GM19193 (cell line): ENCODE results near the gene MEGF9.

Experiments
- POLR2A ChIP-seq: IDR thresholded peaks from 4 replicates; pipeline ENCODE4 v1.6.1; 2011; ENCODE audit not compliant: insufficient read depth, insufficient read length; ENCODE audit errors: extremely low read depth

MEGF9 gene

DNA sequence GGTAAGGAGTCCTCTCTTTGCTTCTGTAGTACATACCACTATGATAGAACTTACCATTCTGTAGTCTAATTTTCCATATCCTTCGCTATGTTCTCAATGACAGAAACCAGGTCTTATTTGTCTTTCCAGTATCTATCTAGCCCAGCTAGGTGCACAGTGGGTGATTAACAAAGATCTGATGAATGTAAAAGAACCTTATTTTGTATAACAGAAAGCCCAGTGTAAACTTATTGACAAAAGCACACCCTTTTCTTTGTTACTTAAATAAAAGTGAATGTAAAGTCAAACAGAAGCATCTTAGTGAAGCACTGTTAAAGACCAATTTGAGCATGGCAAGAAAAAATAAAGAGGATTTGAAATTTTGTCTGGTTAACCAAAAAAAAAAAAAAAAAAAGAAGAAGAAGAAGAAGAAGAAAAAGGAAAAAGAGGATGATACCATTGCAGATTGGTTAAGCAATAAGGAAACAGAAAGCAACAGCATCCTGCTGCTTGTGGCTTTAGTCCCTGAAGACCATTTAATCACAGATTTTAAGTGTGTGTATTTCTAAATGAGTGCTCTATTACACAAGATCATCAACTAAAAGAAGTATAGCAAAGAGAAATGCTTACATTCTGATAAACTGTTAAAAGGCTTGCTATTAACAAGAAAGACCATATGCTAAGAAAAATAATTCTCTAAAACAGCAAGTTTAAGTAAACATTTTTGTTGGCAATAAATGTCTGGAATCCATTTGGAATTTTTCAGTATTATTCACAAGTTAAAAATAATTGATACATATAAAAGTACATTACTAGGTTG is 21.2 kb downstream of the MEGF9 start:
- no peak for TF ChIP-seq POLR2A

DNA sequence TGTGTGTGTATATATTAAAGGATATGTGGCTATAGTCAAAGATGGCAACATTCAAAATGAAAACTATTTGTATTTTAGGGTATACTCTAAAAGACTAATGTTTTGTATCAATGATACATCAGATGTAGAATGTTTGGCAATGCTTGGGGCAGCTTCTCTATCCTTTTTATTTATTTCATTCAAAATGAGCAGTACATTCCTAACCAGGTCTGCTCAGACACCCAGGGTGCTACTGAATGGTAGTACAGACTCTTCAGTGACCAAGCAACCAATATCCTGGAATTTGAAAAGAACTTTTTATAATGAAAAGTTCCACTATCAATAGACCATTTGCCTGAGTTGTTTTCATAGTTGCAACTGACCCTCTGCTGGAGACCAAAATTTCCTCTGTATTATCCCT is 23.9 kb downstream of the MEGF9 start:
- TF ChIP-seq POLR2A, result no peak

DNA sequence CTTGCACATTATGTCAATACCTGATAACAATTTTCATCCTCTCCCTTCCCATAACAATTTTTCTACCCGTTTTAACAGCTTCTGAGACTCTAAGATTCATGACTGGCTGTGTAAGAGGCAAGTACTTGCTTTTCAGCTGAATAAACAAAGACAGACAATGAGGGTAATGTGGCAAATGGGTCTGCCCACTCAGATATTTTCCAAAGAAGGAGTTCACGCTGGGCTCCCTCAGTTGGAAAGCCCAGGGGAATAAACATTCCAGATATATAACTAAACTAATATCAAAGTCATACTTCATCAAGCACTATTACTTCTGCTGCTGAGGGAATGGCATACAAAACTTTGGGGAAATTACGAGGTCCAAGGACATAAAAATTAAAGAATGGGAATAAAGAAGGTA is 24.4 kb downstream of the MEGF9 start:
- no peak for TF ChIP-seq POLR2A

DNA sequence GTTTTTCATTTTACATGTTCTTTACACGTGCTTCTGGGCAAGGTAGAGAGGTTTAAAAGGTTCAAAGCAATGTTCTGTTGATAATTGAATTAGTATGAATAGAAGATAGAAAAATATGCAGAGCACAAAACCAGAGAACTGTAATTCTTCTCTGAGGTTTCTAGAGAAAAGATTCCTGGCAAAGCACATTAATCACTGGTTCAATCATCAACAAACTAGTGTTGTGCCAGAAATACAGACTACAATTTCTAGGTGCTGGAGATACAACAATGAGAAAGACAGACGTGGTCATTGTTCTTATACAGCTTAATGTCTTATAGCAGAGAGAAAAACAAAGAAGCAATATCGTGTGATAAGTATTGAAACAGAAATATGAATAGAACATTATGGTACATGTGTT is 25.5 kb downstream of the MEGF9 start:
- no peak for TF ChIP-seq POLR2A

DNA sequence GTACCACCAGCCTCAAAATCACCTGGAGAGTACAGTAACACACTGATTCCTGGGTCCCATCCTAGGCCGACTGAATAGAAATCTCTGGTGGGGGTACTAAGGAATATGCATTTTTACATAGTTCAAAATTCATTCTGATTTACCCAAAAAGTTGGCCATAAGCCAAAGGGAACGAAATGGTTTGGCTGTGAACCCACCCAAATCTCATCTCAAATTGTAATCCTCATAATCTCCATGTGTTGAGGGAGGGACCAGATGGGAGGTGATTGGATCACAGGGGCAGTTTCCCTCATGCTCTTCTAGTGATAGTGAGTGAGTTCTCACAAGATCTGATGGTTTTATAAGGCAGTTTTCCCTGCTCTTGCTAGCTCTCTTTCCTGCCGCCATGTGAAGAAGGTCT is 31.1 kb downstream of the MEGF9 start:
- TF ChIP-seq POLR2A, result no peak

DNA sequence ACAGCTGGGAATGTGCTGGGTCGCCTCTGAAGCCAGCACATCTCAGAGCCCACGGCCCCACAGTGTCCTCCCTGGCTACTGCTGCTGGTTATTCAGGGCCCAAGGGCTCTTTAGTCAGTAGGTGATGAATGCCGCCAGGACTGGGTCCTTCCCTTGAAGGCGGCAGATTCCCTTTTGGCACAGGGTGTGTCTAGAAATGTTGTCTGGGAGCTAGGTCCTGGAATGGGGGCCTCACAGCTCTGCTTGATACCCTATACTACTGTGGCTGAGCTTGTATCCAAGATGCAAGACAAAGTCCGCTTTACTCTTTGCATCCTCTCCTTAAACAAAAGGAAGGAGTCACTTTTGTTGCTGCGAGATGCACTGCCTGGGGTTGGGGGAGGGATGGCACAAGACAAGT is 33.1 kb downstream of the MEGF9 start:
- no peak for TF ChIP-seq POLR2A

DNA sequence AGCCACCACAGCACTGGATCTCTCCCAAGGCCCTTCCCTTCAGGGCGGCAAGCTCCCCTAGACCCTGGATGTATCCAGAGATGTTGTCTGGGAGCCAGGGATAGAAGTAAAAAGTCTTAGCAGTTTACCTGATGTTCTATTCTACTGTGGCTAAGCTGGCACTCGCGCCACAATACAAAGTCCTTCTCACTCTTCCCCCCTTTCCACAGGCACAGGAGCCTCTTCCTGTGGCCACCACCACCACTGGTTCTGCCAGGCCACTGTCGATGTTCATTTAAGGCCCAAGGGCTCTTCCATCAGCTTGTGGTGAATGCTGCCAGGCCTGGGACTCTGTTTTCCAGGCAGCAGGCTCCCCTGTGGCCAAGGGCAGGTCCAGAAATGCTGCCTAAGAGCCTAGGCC is 33.7 kb downstream of the MEGF9 start:
- TF ChIP-seq POLR2A, result no peak

DNA sequence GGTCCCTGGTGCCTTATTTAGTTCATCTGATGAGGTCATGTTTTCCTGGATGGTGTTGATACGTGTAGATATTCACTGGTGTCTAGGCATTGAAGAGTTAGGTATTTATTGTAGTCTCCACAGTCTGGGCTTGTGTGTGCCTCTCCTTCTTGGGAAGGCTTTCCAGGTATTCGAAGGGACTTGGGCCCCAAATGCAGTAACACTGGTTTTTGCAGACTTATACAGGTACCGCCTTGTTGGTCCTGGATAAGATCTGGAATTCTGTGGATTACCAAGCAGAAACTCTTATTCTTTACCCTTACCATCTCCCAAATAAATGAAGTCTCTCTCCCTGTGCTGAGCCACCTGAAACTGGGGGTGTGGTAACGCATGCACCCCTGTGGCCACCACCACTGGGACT is 34.1 kb downstream of the MEGF9 start:
- TF ChIP-seq POLR2A, result no peak

DNA sequence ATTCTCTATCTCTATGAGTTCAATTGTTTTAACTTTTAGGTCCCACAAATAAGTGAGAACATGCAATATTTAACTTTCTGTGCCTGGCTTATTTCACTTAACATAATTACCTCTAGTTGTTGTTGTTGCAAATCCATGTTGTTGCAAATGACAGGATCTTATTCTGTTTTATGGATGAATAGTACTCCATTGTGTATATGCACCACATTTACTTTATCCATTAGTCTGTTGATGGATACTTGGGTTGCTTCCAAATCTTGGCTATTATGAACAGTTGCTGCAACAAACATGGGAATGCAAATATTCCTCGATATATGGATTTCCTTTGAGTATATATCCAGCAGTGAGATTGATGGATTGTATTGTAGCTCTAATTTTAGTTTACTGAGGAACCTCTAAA is 36.3 kb downstream of the MEGF9 start:
- no peak for TF ChIP-seq POLR2A

DNA sequence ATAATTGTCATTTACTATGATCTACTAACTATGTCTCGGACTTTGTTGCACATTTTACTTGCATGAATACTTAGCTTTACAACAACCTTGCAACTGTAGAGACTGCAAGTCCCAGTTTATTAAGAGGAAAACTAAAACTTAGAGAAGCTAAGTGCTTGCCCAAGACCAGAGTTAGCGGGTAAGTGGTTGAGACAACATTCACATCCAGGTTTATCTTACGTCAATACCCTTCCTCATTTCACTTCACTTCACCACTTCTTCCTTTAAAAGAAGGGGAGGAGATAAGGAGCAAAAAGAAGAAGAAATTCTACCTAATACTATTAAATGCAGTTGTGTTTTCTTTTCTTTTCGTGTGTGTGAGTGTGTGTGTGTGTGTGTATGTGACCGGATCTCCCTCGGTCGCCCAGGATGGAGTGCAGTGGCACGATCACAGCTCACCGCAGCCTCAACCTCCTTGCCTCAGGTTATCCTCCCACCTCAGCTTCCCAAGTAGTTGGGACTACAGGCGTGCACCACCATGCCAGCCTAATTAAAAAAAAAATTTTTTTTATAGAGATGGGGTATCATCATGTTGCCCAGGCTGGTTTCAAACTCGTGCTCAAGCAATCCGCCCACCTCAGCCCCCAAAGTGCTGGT is 37.4 kb downstream of the MEGF9 start:
- no peak for TF ChIP-seq POLR2A

DNA sequence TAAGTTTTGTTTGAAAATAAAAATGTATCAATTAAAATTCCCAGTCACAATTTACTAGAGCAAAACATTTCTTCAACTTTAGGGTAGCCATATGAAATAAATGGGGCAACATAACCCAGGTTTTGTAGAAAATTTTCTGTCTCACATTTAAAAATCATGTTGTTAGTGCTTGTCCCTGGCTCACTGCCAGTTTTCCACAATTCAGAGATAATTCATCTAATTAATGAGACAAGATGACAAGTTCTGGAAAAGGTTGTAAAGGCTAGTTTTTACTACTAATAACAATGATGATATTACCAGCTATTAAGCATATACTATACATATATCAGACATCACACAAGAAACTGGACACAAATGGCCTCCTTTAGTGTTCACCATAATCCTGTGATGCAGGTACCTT is 45.9 kb downstream of the MEGF9 start:
- no peak for TF ChIP-seq POLR2A

DNA sequence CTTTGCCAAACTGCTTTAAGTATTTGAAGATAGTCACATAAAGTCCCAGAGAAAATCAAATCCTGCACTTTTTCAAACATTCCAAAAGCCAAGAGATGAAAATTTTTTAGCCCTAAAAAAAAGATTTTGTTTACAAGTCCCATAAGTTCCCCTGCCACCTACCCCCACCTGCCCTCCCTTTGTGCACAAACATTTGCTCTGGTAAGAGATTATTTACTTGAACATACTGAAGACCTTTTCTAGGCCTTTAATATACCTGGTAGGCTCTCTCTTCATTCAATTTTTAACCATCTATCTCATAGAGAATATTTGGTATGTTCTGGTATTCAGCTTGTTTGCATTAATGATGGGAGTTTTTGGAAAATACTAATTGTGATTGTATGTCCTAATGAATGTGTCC is 50.3 kb downstream of the MEGF9 start:
- TF ChIP-seq POLR2A, result no peak

DNA sequence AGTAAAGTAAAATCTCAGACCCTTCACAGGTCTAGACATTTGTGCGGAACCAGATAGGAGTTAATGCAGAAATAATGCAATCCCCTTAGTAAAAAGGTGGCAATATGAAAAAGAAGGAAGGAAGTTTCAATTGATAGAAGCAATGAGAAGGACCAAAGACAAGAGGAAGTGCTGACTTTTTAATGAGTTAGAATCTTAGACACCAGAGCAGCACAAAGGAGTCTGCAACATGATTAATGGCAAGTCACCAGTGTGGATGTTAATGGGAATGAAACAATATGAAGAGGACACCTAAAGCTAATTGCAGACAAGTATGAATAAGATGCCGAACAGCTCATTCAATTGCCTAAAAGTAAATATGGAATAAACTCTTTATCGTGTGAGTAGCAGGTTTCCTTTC is 50.9 kb downstream of the MEGF9 start:
- no peak for TF ChIP-seq POLR2A

DNA sequence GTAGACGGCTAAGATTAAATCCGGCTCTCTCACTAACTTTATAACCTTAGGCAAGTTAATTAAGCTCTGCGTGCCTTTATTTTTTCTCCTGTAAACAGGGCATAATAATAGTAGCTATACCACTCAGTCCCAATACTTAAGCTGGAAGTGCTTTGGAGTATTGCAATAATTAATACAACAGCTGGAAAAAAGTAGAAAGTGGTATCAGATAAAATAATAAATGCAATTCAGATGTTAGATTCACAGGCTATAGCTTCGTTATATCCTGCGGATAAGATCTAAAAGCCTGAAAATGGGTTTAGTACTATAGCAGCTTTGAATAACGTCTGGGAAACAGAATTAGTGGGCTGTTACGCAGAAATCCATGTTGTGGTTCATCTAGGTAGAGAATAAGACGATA is 51.8 kb downstream of the MEGF9 start:
- no peak for TF ChIP-seq POLR2A

DNA sequence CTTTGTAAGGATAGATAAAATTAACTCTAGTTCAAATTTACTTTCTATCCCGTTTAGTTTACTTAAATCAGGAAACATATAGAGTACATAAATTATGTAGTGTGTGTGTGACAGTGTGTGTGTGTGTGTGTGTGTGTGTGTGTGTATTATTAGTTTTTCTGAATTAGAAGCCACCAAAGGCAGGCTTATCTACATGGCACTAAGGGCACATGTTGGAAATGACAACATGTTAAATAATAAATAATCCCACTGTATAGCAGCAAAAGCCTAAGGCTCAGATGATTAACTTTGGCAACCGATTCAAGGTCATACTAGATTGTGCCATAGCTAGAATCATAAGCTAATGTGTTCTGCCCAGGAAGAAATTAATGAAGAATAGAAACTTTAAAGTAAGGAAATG is 54.6 kb downstream of the MEGF9 start:
- TF ChIP-seq POLR2A, result no peak

DNA sequence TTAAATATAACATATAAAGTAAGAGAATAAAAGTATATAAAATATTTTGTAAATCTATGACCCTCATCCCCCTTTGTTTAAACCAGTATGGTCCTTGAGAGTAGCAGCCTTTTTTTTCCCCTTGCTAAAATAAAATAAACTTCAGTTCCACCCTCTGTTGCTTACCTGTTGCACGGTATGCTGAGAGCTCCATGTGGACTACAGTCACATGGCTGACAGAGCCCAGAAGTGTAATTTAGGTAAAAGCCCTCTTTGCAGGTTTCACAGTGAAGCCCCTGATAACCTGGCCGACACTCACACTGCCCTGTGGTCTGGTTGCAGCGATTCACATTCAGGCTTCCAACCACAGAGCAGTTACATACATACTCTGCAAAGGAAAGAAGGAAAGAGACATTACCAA is 55.1 kb downstream of the MEGF9 start:
- no peak for TF ChIP-seq POLR2A

DNA sequence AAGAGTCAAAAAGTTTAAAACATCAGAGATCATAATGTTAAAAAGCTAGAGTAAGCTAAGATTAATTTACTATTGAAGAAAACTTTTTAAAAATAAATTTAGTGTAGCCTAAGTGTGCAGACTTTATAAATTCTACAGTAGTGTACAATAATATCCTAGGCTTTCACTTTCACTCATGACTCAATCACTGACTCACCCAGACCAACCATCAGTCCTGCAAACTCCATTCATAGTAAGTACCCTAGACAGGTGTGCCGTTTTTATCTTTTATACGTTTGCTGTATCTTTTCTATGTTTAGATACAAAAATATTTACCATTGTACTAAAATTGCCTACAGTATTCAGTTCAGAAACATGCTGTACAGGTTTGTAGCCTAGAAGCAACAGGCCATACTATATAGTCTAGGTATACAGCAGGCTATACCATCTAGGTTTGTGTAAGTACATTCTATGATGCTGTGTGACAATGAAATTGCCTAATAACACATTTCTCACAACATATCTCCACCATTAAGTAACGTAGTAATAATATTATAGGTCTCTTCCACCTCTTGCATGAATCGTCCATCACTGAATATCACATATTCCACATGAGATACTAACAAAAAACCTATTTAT is 59.2 kb downstream of the MEGF9 start:
- TF ChIP-seq POLR2A, result no peak

DNA sequence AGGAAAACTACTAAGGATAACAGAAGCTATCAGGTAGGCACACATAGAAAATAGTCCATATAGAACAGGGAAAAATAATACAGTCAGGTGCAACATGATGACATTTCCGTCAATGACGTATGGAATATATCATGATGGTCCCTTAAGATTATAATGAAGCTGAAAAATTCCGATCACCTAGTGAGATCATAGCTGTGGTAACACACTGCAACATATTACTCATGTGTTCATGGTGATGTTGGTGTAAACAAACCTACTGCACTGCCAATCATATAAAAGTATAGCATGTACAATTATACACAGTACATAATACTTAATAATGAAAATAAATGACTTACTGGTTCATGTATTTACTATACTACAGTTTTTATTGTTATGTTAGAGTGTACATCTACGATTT is 60.0 kb downstream of the MEGF9 start:
- no peak for TF ChIP-seq POLR2A
